ENCODE data around the gene ANK2.

ANK2 gene

DNA sequence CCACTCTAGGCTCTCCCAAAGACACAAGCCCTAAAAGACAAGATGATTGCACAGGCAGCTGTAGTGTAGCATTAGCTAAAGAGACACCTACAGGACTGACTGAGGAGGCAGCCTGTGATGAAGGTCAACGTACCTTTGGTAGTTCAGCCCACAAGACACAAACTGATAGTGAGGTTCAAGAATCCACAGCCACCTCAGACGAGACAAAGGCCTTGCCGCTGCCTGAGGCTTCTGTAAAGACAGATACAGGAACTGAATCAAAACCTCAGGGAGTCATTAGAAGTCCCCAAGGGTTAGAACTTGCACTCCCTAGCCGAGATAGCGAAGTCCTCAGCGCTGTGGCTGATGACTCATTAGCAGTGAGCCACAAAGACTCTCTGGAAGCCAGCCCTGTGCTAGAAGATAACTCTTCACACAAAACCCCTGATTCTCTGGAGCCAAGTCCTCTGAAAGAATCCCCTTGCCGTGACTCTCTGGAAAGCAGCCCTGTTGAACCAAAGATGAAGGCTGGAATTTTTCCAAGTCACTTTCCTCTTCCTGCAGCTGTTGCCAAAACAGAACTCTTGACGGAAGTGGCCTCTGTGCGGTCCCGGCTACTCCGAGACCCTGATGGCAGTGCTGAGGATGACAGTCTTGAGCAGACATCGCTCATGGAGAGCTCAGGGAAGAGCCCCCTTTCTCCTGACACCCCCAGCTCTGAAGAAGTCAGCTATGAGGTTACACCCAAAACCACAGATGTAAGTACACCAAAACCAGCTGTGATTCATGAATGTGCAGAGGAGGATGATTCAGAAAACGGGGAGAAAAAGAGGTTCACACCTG, 306.3 kb downstream of the ANK2 start:
- DNase-seq, result no peak

GRCh38 chr4:113356453-113356852, 307.0 kb downstream of the ANK2 start:
- DNase-seq, result no peak

GRCh38 chr4:113358784-113359183, 309.3 kb downstream of the ANK2 start:
- no peak for DNase-seq

DNA sequence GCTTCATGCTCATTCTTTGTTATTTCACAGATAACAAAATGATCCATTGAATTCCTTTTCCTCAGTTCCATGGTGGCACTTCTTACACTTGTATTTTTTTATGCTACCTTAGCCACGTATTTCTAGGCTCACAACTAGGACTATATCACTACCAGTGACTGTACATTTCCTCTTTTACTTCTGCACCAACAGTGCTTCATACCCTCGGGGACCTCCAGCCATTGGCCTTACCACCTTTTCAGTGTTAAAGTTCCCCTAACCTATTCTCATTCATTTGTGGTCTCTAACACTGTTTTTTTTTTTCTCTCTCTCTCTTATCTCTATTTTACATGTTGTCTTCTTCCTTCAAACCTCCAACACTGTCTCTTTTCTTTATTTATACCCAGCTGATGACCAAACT, 315.9 kb downstream of the ANK2 start:
- no peak for DNase-seq

GRCh38 chr4:113368056-113368455, 318.6 kb downstream of the ANK2 start:
- DNase-seq, result no peak

GRCh38 chr4:113371111-113371510, 321.7 kb downstream of the ANK2 start:
- no peak for DNase-seq

DNA sequence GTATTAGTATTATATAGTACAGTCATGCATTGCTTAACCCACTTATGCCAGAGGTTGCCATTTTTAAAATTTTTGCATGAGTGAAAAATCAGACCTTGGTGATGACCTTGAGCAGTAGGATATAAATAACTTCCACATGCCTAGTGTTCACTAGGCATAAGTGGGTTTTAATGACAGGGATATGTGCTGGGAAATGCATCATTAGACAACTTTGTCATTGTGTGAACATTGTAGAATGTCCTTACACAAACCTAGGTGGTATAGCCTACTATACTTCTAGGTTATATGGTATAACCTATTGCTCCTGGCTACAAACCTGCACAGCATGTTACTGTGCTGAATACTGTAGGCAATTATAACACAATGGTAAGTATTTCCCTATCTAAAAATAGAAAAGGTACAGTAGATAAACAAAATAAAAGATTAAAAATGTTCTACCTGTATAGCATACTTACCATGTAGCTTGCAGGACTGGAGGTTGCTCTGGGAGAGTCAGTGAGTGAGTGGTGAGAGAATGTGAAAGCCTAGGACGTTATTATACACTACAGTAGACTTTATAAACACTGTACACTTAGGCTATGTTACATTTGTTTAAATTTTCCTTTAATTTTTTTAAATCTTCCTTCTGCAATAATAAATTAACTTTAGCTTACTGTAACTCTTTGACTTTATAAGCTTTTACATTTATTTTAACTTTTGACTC, 326.7 kb downstream of the ANK2 start:
- DNase-seq, result no peak

DNA sequence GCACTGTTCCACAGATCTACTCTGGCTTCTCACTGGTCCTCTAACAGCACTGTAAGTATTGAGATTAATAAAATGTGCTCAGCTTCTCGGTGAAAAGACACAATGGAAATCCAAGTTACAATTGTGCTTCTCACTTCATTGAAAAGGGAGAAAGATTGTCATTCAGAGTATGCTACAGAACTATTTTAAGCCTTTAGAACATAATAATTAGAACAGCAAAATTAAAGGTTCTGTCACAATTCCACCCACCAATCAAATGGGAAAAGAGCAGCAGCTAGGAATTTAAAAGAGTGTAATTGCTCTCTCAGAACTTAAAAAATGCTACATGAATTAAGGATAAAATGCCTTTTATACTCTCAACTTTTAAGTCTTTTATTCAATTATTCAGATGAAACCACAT, 329.4 kb downstream of the ANK2 start:
- no peak for DNase-seq

DNA sequence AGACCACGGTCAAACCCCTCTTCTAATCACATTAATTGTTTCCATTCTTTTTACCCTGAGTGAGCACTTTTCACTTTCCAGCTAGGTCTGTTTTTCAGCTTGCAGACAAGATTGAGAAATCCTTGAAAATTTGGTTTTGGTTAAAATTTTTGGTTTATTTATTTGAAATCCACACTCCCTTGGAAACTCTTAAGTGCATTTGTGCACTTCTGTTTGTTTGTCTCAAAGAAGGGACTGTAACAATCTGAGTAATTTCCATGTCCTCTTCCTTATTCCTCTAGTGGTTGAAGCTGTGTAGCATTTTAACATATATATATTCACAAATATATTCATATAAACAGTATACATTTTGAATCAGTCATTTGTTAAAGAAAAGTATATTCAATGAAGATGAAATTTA, 333.3 kb downstream of the ANK2 start:
- no peak for DNase-seq

DNA sequence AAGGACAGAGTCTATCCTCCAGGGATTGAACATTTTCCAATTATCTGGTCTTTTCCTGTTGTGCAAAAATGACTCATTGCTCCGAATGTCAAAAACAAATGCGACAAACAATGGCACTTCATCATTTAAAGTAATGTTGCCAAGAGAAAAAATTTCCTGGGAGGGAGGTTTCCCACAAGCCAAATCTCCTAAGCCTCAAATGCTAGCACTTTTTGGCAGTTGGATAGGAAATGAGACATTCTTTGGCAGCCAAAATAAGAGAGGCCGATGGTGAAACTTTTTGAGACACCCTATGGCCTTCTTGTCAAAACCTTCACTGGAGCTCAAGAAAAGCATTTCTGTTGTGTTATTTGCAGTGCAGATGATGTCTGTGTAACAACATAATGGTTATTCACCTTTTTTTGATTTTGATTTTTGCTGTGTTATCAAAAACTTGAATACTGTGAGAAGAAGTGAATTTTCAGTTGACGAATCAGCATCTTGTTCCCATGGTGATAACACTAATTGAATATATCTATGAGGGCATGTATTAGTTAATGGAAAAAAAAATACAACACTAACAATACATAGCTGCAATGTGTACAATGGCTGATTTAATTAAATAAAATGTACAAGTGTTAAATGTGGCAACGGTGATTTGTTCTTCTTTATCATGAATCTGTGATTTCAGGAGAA, 333.8 kb downstream of the ANK2 start:
- no peak for DNase-seq

DNA sequence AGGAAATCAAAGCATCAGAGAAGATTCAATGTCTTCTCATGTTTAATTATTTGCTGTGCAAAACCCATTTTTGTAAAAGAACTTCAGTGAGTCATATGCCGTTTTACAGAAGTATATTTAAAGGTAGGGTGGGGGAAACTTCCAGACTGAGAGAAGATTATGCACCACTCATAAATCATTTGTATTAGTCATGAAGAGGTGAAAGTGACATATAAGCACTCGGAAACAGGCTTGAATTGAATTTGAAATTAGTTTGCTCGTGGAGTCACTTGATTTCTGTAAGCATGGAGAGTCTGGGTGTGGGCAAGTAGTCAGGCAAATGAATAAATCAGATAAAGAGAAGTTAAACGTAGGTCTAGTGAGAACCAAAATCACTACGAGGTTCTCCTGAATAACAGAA, 335.1 kb downstream of the ANK2 start:
- no peak for DNase-seq

DNA sequence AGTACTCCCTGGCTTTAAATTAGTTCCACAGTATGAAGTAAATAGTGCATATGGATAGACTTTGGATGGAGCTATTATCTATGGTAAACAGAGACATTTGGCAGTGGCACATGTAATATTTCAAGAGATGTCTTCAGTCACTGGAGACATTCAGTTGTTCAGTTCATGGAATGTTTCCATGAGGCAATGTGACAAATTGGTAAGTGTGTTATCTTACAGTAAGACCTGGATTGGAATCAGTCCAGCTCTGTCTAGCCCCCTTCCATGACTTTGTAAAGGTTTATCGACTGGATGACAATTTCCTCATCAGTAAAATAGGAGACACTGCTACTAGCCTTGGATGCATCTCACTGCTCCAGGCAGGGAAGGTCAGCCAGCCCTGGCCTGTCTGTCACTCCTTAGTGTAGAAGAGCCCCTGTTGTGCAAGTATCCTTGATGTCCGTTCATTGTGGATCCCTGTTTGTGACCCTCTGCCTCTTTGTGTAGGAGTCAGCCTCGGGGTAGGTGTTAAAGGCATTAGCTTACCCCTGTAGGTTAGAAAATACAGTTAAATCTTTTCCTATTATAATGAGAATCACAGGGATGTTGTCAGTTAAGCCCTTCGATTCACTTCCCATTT, 335.9 kb downstream of the ANK2 start:
- no peak for DNase-seq

DNA sequence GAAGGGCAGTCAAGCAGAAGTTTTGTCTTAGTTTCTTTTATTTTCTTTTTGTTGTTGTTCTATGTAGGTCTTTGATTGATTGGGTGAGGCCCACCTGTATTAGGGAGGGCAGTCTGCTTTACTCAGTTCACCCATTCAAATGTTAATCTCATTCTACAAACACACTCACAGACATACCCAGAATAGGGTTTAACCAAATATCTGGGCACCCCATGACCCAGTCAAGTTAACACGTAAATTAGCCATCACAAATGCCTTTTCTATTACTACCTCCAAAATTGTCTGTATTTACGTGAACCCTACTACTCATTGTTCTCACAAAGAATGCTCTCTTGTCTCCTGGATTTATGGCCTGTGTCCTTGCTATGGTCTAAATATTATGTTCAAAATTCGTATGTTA, 339.7 kb downstream of the ANK2 start:
- DNase-seq, result no peak

- no peak for DNase-seq
Observed at GRCh38 chr4:113390850-113391249, 341.4 kb downstream of the ANK2 start.

DNA sequence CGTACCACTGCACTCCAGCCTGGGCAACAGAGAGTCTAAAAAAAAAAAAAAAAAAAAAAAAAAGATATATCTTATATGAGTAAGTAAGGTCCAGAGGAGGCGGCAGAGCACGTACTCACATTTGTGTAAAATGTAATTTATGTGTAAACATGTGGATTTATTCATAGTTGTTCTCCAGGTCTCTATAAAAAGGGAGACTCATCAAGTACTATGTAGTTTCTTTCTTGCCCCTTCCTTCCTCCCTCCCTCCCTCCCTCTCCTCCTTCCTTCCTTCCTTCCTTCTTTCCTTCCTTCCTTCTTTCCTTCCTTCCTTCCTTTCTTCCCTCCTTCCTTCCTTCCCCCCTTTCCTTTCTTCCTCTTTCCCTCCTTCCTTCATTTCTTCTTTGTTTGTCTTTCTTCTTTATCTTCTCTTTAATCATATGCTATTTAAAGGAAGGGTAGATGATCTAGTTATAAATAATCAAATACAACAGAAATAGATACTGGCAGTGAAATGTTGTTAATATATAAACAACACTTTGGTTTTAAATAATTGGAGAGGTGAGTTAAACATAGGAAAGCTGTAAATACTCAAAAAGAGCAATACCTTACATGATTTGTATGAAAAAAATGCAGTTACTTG, 344.8 kb downstream of the ANK2 start:
- no peak for DNase-seq

DNA sequence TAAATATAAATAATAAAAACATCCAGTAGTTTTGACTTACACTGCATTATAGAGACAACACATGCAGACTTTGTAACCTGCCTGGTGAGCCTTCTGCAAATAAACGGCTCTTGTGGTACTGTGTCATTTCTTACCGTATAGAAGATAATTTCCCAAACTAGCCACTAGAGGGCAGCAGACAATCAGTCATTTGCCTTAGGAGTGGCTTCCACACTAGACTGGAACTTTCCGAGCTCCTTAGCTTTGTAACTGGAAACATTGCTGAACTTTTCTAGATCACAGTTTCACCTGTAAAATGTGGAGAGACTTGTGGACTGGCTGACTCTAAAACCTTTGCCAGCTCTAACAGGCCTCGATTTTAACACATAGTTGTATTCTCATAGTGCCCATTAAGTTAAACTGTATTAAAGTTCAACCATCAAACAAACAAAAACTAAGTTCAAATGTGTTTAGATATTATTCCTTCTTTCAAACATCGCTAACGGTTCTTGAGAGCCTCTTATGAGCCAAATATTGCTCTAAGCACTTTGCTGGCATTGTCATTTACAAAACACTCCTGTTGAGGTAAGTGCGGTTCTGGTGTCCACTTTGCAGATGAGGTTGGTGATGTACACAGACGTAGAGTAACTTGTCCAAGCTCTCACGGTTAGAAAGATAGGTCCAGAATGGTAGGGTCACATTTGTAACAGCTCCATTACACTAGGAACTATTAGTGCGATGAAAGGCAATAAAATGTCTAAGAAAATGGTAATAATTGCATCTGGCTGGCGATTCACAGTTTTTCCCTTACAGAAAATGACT, 345.5 kb downstream of the ANK2 start:
- peak; percentile 33 for DNase-seq

- DNase-seq, result no peak
Observed at GRCh38 chr4:113397114-113397701, 347.8 kb downstream of the ANK2 start.

DNA sequence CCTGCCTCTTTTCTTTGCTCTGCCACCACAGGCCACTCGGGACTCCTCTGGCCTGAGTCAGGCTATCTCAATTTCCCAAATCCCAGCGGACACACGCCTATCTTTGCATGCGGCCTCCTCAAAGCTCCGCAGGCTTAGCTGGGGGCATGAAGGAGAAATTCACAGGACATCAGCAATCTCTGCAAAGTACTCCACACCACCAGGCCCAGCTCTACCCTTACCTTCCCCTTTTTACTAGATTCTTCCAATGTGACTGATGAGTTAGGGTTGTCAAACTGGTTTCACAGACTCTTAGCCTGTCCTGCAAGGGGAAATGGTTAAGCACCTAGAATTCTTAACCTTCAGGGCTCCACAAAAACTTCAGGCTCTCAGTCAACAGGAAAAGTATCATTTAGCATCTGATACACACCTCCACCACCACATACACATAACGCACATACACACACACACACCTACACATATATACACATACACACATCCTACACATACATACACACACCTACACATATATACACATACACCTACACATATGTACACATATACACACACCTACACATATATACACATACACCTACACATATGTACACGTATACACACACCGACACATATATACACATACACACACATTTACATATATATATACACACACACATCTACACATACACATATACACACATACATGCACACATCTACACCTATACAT, 349.1 kb downstream of the ANK2 start:
- DNase-seq, result no peak

- no peak for DNase-seq
Observed at GRCh38 chr4:113404167-113404571, 354.7 kb downstream of the ANK2 start.

DNA sequence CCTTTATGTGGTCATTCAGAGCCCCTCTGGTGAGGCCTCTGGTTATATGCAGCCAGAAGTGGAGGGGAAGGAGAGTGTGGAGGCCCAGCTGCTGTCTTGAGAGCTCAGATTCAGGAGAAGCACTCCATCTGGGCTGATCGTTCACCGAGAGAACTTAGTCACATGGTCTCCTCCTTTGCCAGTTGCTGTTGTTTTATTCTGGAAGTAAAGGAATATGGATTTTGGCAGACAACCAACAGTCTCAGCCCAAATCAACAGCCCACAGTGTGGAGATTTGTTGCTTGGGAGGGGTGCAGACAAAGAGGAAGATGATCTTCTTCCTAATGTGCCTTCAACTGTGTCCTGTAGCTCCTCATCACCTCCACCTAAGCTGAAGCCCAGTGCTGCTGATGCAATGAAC, 355.4 kb downstream of the ANK2 start:
- no peak for DNase-seq

All from SHP77 treated with DMSO at 0.1 percent for 48 hours (cell line).